HEK293T (cell line): ENCODE data around the gene KRTAP12-2.

Experiments used
- FOXK2 ChIP-seq: fragments of 450-650 bp; IDR thresholded peaks from 2 replicates; pipeline ENCODE4 v1.6.1; 2016; ENCODE audit warnings: mild to moderate bottlenecking
- HDGF ChIP-seq: fragments of 450-650 bp; IDR thresholded peaks from 2 replicates; pipeline ENCODE4 v1.6.1; 2017; ENCODE audit warnings: antibody characterized with exemption, borderline replicate concordance
- LEF1 ChIP-seq: fragments of 450-650 bp; IDR thresholded peaks from 2 replicates; pipeline ENCODE4 v1.6.1; 2017; ENCODE audit warnings: mild to moderate bottlenecking, borderline replicate concordance
- PKNOX1 ChIP-seq: fragments of 450-650 bp; IDR thresholded peaks from 2 replicates; pipeline ENCODE4 v1.6.1; 2016
- SP1 ChIP-seq: fragments of 450-650 bp; IDR thresholded peaks from 2 replicates; pipeline ENCODE4 v1.6.1; 2017

GRCh38 chr21:44658913-44659595, 7.7 kb downstream of the KRTAP12-2 start:
- TF ChIP-seq FOXK2, result no peak
- no peak for TF ChIP-seq LEF1
- TF ChIP-seq SP1, result no peak
- no peak for TF ChIP-seq PKNOX1
- TF ChIP-seq HDGF, result no peak
